ENCODE results near the gene RER1.

DNA sequence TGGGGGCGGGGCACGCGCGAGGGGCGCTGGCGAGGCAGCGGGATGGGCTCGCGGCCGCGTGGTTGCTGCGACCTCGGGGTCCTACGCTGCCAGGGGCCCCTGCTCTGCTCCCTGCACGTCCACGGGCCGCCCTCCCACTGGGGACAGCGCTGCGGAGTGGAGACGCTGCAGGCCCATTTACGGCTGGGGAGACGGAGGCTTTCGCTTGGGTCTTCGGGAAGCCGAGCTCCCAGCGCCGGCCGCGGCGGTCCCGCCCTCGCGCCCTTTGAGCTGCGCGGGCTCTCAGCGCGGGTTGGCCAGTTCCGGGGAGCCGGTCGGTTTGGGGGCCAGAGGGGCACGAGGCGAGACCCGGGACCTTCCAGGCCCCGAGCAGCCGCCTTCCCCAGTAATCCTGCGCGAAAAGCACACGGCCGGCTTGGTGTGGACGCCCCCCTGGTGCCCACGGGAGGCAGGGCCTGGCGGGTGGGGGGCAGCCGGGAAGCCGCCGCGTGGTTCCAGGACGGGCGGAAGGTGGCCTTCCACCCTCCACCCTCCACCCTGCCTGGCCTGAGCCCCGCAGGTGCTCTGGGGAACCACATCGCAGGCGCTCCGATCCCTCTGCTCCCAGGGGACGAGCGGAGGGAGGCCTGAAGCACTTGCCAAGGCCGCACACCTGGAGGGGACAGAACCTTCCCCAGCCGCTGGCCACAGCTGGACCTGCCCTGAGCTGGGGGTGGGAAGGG is 21.3 kb downstream of the RER1 start:
- TF ChIP-seq POLR2A (IDR thresholded peaks at IDR 0.05) = peak; percentile 68 to 75
- TF ChIP-seq, protein P1, sequence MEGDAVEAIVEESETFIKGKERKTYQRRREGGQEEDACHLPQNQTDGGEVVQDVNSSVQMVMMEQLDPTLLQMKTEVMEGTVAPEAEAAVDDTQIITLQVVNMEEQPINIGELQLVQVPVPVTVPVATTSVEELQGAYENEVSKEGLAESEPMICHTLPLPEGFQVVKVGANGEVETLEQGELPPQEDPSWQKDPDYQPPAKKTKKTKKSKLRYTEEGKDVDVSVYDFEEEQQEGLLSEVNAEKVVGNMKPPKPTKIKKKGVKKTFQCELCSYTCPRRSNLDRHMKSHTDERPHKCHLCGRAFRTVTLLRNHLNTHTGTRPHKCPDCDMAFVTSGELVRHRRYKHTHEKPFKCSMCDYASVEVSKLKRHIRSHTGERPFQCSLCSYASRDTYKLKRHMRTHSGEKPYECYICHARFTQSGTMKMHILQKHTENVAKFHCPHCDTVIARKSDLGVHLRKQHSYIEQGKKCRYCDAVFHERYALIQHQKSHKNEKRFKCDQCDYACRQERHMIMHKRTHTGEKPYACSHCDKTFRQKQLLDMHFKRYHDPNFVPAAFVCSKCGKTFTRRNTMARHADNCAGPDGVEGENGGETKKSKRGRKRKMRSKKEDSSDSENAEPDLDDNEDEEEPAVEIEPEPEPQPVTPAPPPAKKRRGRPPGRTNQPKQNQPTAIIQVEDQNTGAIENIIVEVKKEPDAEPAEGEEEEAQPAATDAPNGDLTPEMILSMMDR (IDR thresholded peaks at IDR 0.05) = peak in 1 of 6 experiments; percentile 18
